ENCODE data around the gene EGR4. TPM values are rescaled to one million over a fixed set of nuclear protein-coding genes. Genes with fewer than 3 reads are reported as not detected.

Gene EGR4
- total RNA-seq, 1 donor from 2014 or later, result not detected

- Histone ChIP-seq H3K4me1 (no peaks in the 10 kb centered on the region), H3K4me3 (no peak overlapping the region), H3K27ac (no peak overlapping the region), H3K36me3 (peaks cover 0 to 77% of the 10 kb centered on the region in 2 donors), H3K9me3 (no peaks in the 10 kb centered on the region), H3K27me3 (no peaks in the 10 kb centered on the region)
- intact Hi-C loops (cut with DNase I), result no loop called here
- no peak for TF ChIP-seq POLR2AphosphoS5 (IDR thresholded peaks at IDR 0.05; ENCODE audit: insufficient read depth in 1 of 2, low read depth in 1 of 2)
- TF ChIP-seq POLR2A (IDR thresholded peaks at IDR 0.05), result no peak
- no peak for TF ChIP-seq CTCF (IDR thresholded peaks at IDR 0.05)
- no peak for DNase-seq (ENCODE audit: extremely low spot score in 2 of 2)
These were observed 42.2 kb downstream of the EGR4 start for GRCh38 chr2:73250872-73251846.

GRCh38 chr2:73249636-73250035, 43.7 kb downstream of the EGR4 start:
- Histone ChIP-seq H3K9me3 (no peaks in the 10 kb centered on the region), H3K27me3 (no peaks in the 10 kb centered on the region), H3K4me1 (no peaks in the 10 kb centered on the region), H3K36me3 (peaks cover 3 to 93% of the 10 kb centered on the region in 2 donors), H3K4me3 (no peak overlapping the region), H3K27ac (no peak overlapping the region)
- intact Hi-C loops (cut with DNase I), result no loop called here
- no peak for DNase-seq (ENCODE audit: extremely low spot score in 2 of 2)
- TF ChIP-seq CTCF (IDR thresholded peaks at IDR 0.05) (no peak), POLR2A (IDR thresholded peaks at IDR 0.05) (no peak), POLR2AphosphoS5 (IDR thresholded peaks at IDR 0.05; ENCODE audit: insufficient read depth in 1 of 2, low read depth in 1 of 2) (no peak)

- H3K4me3 ChIP-seq, result no peak overlapping the region
- peaks cover 3 to 98% of the 10 kb centered on the region in 2 donors for H3K36me3 ChIP-seq
- DNase-seq (ENCODE audit: extremely low spot score in 2 of 2), result no peak
- H3K9me3 ChIP-seq, result no peaks in the 10 kb centered on the region
- no peaks in the 10 kb centered on the region for H3K27me3 ChIP-seq
- H3K27ac ChIP-seq, result no peak overlapping the region
- H3K4me1 ChIP-seq, result no peaks in the 10 kb centered on the region
- intact Hi-C loops (cut with DNase I), result no loop called here
- no peak for TF ChIP-seq POLR2A (IDR thresholded peaks at IDR 0.05)
- no peak for TF ChIP-seq CTCF (IDR thresholded peaks at IDR 0.05)
- TF ChIP-seq POLR2AphosphoS5 (IDR thresholded peaks at IDR 0.05; ENCODE audit: insufficient read depth in 1 of 2, low read depth in 1 of 2), result no peak
These were observed 46.5 kb downstream of the EGR4 start for GRCh38 chr2:73246850-73247249.

- TF ChIP-seq POLR2A (IDR thresholded peaks at IDR 0.05) (no peak), POLR2AphosphoS5 (IDR thresholded peaks at IDR 0.05; ENCODE audit: insufficient read depth in 1 of 2, low read depth in 1 of 2) (no peak), CTCF (IDR thresholded peaks at IDR 0.05) (no peak)
- Histone ChIP-seq H3K27ac (no peak overlapping the region), H3K27me3 (no peaks in the 10 kb centered on the region), H3K4me1 (peaks cover 6% of the 10 kb centered on the region), H3K4me3 (no peak overlapping the region), H3K9me3 (no peaks in the 10 kb centered on the region), H3K36me3 (peaks cover 3 to 82% of the 10 kb centered on the region in 2 donors)
- no peak for DNase-seq (ENCODE audit: extremely low spot score in 2 of 2)
- intact Hi-C loops (cut with DNase I), result no loop called here
These were observed 48.8 kb downstream of the EGR4 start for GRCh38 chr2:73244580-73244979.
